ENCODE data around the gene ADCY3.

DNA sequence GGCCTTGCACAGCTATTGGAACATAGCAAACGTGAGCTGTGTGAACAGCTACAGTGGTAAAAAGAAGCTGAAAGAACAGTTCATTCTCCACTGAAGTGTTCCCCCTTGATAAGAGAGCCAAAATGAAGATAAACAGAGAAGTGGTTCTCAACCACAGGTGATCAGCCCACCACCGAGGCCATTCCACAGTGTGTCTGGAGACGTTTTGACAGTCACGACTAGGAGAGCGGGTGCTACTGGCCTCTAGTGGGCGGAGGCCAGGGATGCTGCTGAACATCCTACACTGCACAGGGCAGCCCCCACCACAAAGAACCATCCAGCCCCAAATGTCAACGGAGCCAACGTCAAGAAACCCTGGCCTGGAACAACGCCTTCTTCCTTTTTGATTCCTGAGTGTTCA, 38.4 kb downstream of the ADCY3 start:
- TF ChIP-seq, protein P1, sequence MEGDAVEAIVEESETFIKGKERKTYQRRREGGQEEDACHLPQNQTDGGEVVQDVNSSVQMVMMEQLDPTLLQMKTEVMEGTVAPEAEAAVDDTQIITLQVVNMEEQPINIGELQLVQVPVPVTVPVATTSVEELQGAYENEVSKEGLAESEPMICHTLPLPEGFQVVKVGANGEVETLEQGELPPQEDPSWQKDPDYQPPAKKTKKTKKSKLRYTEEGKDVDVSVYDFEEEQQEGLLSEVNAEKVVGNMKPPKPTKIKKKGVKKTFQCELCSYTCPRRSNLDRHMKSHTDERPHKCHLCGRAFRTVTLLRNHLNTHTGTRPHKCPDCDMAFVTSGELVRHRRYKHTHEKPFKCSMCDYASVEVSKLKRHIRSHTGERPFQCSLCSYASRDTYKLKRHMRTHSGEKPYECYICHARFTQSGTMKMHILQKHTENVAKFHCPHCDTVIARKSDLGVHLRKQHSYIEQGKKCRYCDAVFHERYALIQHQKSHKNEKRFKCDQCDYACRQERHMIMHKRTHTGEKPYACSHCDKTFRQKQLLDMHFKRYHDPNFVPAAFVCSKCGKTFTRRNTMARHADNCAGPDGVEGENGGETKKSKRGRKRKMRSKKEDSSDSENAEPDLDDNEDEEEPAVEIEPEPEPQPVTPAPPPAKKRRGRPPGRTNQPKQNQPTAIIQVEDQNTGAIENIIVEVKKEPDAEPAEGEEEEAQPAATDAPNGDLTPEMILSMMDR (IDR thresholded peaks at IDR 0.05; ENCODE audit: borderline replicate concordance, extremely low read depth, low read length, poor library complexity, severe bottlenecking): peak; percentile 49
- TF ChIP-seq EZH2 (IDR thresholded peaks at IDR 0.05; ENCODE audit: borderline replicate concordance, low read depth, low read length, severe bottlenecking): no peak

Data from DND-41 (cell line).